ENCODE measurements around the gene KBTBD13.
"Not testable (repeated sequence)": the region's sequence is repeated elsewhere in the genome, so short reads cannot be mapped to it uniquely, and the experiment has no call there.

Gene KBTBD13

GRCh38 chr15:65037309-65037708 is 39.2 kb upstream of the KBTBD13 start:
- Histone ChIP-seq H3K4me3 (ENCODE audit: insufficient read depth, low read depth, low read length) (no peak overlapping the region), H3K9me3 (ENCODE audit: control insufficient read depth, low read length) (no peaks in the 10 kb centered on the region), H3K4me1 (ENCODE audit: control insufficient read depth, insufficient read depth, low read length) (no peaks in the 10 kb centered on the region), H3K27ac (ENCODE audit: insufficient read depth, low read depth, low read length, poor library complexity, severe bottlenecking) (no peak overlapping the region), H3K27me3 (ENCODE audit: control insufficient read depth, insufficient read depth, low read length, poor library complexity, severe bottlenecking) (no peaks in the 10 kb centered on the region), H3K36me3 (ENCODE audit: control insufficient read depth, insufficient read depth, low read length) (no peaks in the 10 kb centered on the region)
- 90 to 100% methylated on average over 1 of the region's 1 CpG for WGBS, 2 experiments

DNA sequence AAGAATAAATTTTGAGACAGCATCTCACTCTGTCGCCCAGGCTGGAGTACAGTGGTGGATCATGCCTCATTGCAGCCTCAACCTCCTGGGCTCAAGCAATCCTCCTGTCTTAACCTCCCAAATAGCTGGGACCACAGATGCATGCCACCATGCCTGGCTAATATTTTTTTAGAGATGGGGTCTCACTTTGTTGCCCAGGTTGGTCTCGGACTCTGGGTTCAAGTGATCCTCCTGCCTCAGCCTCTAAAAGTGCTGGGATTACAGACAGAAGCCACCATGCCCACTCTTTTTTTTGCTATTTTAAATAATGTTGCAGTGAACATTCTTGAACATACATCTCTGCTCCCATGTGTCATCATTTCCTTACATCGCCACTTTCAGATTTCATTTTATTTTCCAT is 38.1 kb upstream of the KBTBD13 start:
- H3K4me3 ChIP-seq (ENCODE audit: insufficient read depth, low read depth, low read length): no peak overlapping the region
- no peaks in the 10 kb centered on the region for H3K36me3 ChIP-seq (ENCODE audit: control insufficient read depth, insufficient read depth, low read length)
- 95 to 97% methylated on average over 3 of the region's 3 CpGs for WGBS, 2 experiments
- H3K9me3 ChIP-seq (ENCODE audit: control insufficient read depth, low read length): no peaks in the 10 kb centered on the region
- no peaks in the 10 kb centered on the region for H3K4me1 ChIP-seq (ENCODE audit: control insufficient read depth, insufficient read depth, low read length)
- H3K27me3 ChIP-seq (ENCODE audit: control insufficient read depth, insufficient read depth, low read length, poor library complexity, severe bottlenecking): no peaks in the 10 kb centered on the region
- no peak overlapping the region for H3K27ac ChIP-seq (ENCODE audit: insufficient read depth, low read depth, low read length, poor library complexity, severe bottlenecking)

- WGBS, 2 experiments: 83 to 87% methylated on average over 5 of the region's 5 CpGs
- H3K4me3 ChIP-seq (ENCODE audit: insufficient read depth, low read depth, low read length): no peak overlapping the region
Measured at GRCh38 chr15:65038836-65039235, 37.7 kb upstream of the KBTBD13 start.

GRCh38 chr15:65040461-65040860 is 36.1 kb upstream of the KBTBD13 start:
- Histone ChIP-seq H3K27ac (ENCODE audit: insufficient read depth, low read depth, low read length, poor library complexity, severe bottlenecking) (no peak overlapping the region), H3K36me3 (ENCODE audit: control insufficient read depth, insufficient read depth, low read length) (no peaks in the 10 kb centered on the region)
- 91 to 96% methylated on average over 3 to 6 of the region's 6 CpGs for WGBS, 2 experiments

More at GRCh38 chr15:65038836-65039235, 37.7 kb upstream of the KBTBD13 start:
- no peaks in the 10 kb centered on the region for H3K27me3 ChIP-seq (ENCODE audit: control insufficient read depth, insufficient read depth, low read length, poor library complexity, severe bottlenecking)
- H3K4me1 ChIP-seq (ENCODE audit: control insufficient read depth, insufficient read depth, low read length): no peaks in the 10 kb centered on the region
- H3K36me3 ChIP-seq (ENCODE audit: control insufficient read depth, insufficient read depth, low read length): no peaks in the 10 kb centered on the region
- H3K9me3 ChIP-seq (ENCODE audit: control insufficient read depth, low read length): no peaks in the 10 kb centered on the region
- no peak overlapping the region for H3K27ac ChIP-seq (ENCODE audit: insufficient read depth, low read depth, low read length, poor library complexity, severe bottlenecking)

DNA sequence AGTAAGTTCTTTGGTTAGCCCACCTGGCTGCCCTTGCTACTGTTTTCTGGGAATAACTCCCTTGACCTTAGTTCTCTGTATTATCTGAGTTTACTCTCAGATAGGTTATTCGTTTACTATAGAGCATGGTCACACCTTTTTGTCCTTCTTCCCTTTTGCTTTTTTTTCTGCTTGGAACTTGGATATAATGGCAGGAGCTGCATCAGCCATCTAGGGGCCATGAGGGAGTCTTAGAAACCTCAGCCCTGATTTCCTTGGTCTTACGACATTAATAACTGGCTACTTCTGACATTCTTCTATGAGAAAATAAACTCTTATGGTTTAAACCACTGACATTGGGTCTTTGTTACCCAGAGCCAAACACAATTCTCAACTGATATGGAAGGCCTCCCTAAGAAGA is 34.8 kb upstream of the KBTBD13 start:
- H3K36me3 ChIP-seq (ENCODE audit: control insufficient read depth, insufficient read depth, low read length): no peaks in the 10 kb centered on the region
- no peak overlapping the region for H3K4me3 ChIP-seq (ENCODE audit: insufficient read depth, low read depth, low read length)
- H3K27me3 ChIP-seq (ENCODE audit: control insufficient read depth, insufficient read depth, low read length, poor library complexity, severe bottlenecking): no peaks in the 10 kb centered on the region
- no peak overlapping the region for H3K27ac ChIP-seq (ENCODE audit: insufficient read depth, low read depth, low read length, poor library complexity, severe bottlenecking)
- H3K9me3 ChIP-seq (ENCODE audit: control insufficient read depth, low read length): no peaks in the 10 kb centered on the region
- WGBS, 2 experiments: 95 to 100% methylated on average over 2 of the region's 2 CpGs
- no peaks in the 10 kb centered on the region for H3K4me1 ChIP-seq (ENCODE audit: control insufficient read depth, insufficient read depth, low read length)

More at GRCh38 chr15:65040461-65040860, 36.1 kb upstream of the KBTBD13 start:
- Histone ChIP-seq H3K4me3 (ENCODE audit: insufficient read depth, low read depth, low read length) (no peak overlapping the region), H3K9me3 (ENCODE audit: control insufficient read depth, low read length) (no peaks in the 10 kb centered on the region), H3K27me3 (ENCODE audit: control insufficient read depth, insufficient read depth, low read length, poor library complexity, severe bottlenecking) (no peaks in the 10 kb centered on the region), H3K4me1 (ENCODE audit: control insufficient read depth, insufficient read depth, low read length) (no peaks in the 10 kb centered on the region)

- H3K27ac ChIP-seq (ENCODE audit: insufficient read depth, low read depth, low read length, poor library complexity, severe bottlenecking): no peak overlapping the region
- no peaks in the 10 kb centered on the region for H3K9me3 ChIP-seq (ENCODE audit: control insufficient read depth, low read length)
- H3K4me3 ChIP-seq (ENCODE audit: insufficient read depth, low read depth, low read length): no peak overlapping the region
- H3K27me3 ChIP-seq (ENCODE audit: control insufficient read depth, insufficient read depth, low read length, poor library complexity, severe bottlenecking): no peaks in the 10 kb centered on the region
- 88 to 91% methylated on average over 4 of the region's 4 CpGs for WGBS, 2 experiments
- H3K36me3 ChIP-seq (ENCODE audit: control insufficient read depth, insufficient read depth, low read length): no peaks in the 10 kb centered on the region
- no peaks in the 10 kb centered on the region for H3K4me1 ChIP-seq (ENCODE audit: control insufficient read depth, insufficient read depth, low read length)
Measured at GRCh38 chr15:65042776-65043327, 33.7 kb upstream of the KBTBD13 start.

DNA sequence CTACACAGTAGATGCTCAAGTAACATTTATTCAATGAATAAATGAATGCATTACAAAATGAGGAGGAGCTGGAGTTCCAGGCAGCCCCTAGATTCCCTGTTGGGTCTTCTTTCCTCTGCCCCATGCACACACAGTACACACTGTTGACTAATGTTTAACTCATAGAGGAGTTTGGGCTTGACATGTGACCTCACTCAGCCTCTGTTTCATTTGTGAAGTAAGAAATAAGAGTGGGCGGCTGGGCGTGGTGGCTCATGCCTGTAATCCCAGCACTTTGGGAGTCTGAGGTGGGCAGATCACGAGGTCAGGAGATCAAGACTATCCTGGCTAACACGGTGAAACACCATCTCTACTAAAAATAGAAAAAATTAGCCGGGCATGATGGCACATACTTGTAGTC is 32.3 kb upstream of the KBTBD13 start:
- H3K36me3 ChIP-seq (ENCODE audit: control insufficient read depth, insufficient read depth, low read length); H3K27ac ChIP-seq (ENCODE audit: insufficient read depth, low read depth, low read length, poor library complexity, severe bottlenecking); H3K9me3 ChIP-seq (ENCODE audit: control insufficient read depth, low read length); H3K4me3 ChIP-seq (ENCODE audit: insufficient read depth, low read depth, low read length); H3K4me1 ChIP-seq (ENCODE audit: control insufficient read depth, insufficient read depth, low read length); H3K27me3 ChIP-seq (ENCODE audit: control insufficient read depth, insufficient read depth, low read length, poor library complexity, severe bottlenecking): not testable (repeated sequence)
- WGBS, 2 experiments: 93 to 96% methylated on average over 5 of the region's 5 CpGs

DNA sequence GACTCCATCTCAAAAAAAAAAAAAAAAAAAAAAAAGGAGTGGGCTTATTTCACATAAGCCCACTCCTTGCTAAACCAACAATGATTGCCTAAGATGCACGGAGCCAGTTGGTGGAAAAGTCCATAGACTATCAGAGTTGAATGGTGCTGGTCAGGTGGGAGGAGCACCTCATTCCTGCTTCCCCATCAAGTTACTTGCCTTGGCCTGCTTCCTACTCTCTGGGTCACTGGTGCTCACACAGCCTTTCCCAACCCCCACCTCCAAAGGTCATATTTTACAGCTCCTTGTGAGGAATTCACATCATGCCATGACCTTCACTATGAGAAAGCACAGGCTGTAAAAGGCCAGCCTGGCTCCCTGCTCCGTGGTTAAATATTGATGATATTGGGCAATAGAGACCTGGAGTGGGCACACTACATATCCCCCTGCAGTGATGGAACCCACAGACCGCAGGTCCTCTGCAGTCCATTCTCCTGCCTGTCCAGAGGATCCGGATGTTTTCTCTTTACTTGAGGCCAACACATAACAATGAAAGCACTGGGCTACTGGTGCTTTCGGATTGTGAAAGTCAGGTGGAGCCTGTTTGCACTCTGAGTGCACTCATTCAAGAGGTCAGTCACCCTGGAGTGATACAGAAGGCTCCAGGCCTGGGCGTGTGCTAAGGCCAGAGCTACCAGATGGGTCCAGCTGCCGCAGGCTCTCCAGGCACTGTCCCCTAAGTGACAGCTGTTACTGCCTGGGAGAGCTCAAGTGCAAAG is 31.6 kb upstream of the KBTBD13 start, which contains the start of gene SLC51B:
TSS of gene SLC51B (plus strand) at position 664 of the 758 bp plus-strand sequence. CDS start 4,618 bp downstream, outside the sequence.
- Histone ChIP-seq H3K27me3 (ENCODE audit: control insufficient read depth, insufficient read depth, low read length, poor library complexity, severe bottlenecking) (no peaks in the 10 kb centered on the region), H3K27ac (ENCODE audit: insufficient read depth, low read depth, low read length, poor library complexity, severe bottlenecking) (no peak within 1 kb of the TSS), H3K4me3 (ENCODE audit: insufficient read depth, low read depth, low read length) (no peak within 1 kb of the TSS), H3K36me3 (ENCODE audit: control insufficient read depth, insufficient read depth, low read length) (no peaks in the 10 kb centered on the region), H3K9me3 (ENCODE audit: control insufficient read depth, low read length) (no peaks in the 10 kb centered on the region), H3K4me1 (ENCODE audit: control insufficient read depth, insufficient read depth, low read length) (no peaks in the 10 kb centered on the region)
- 82 to 83% methylated on average over 7 of the region's 7 CpGs for WGBS, 2 experiments

DNA sequence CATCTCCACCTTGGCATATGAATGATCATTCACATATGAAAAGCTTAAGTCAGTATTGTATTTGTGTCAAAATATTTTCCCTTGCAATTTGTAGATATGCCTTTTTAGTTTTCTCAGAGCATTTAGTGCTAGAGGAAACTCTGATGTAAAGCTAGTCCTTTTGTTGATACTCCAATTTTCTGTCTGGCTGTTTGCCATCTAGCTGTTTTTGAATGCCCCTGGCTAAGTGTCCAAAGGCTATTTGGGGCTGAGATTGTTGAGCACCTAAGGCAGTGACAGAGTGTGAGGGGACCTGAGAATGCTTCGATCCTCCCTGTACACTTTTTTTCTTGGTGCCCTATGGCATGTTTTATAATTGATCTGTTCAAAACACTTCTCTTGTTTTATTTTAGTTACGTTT is 28.3 kb upstream of the KBTBD13 start:
- whole genome bisulfite sequencing, 2 experiments: 95 to 100% methylated on average over 2 of the region's 2 CpGs
- Histone ChIP-seq H3K4me1 (ENCODE audit: control insufficient read depth, insufficient read depth, low read length) (no peaks in the 10 kb centered on the region), H3K4me3 (ENCODE audit: insufficient read depth, low read depth, low read length) (no peak overlapping the region), H3K9me3 (ENCODE audit: control insufficient read depth, low read length) (no peaks in the 10 kb centered on the region), H3K27ac (ENCODE audit: insufficient read depth, low read depth, low read length, poor library complexity, severe bottlenecking) (no peak overlapping the region), H3K27me3 (ENCODE audit: control insufficient read depth, insufficient read depth, low read length, poor library complexity, severe bottlenecking) (no peaks in the 10 kb centered on the region), H3K36me3 (ENCODE audit: control insufficient read depth, insufficient read depth, low read length) (no peaks in the 10 kb centered on the region)

GRCh38 chr15:65049418-65049840 is 27.1 kb upstream of the KBTBD13 start:
- H3K9me3 ChIP-seq (ENCODE audit: control insufficient read depth, low read length): no peaks in the 10 kb centered on the region
- 11 to 12% methylated on average over 19 of the region's 19 CpGs for WGBS, 2 experiments
- H3K36me3 ChIP-seq (ENCODE audit: control insufficient read depth, insufficient read depth, low read length): no peaks in the 10 kb centered on the region
- no peak overlapping the region for H3K27ac ChIP-seq (ENCODE audit: insufficient read depth, low read depth, low read length, poor library complexity, severe bottlenecking)
- peak overlapping the region; percentile 8 for H3K4me3 ChIP-seq (ENCODE audit: insufficient read depth, low read depth, low read length)
- H3K27me3 ChIP-seq (ENCODE audit: control insufficient read depth, insufficient read depth, low read length, poor library complexity, severe bottlenecking): no peaks in the 10 kb centered on the region
- no peaks in the 10 kb centered on the region for H3K4me1 ChIP-seq (ENCODE audit: control insufficient read depth, insufficient read depth, low read length)

All from ectodermal cell (in vitro differentiated cells).